Panc1 (cell line): Measurements from ENCODE around the gene ESRRA. TPM values are rescaled to one million over a fixed set of nuclear protein-coding genes. Genes with fewer than 3 reads are reported as not detected.

Experiments used
- ATAC-seq: fragments of 200-7000 bp; cut with Tn5 transposase; 2 replicates; pipeline ENCODE4 v1.9.1; 2020; ENCODE audit warnings: mild to moderate bottlenecking, moderate library complexity
- BruUV-seq: library from RNA; stranded (reverse); fragments of 400-500 nt; replicated peaks from 2 replicates; lab custom pipeline; 2021; lab: Mats Ljungman, UMichigan
- CTCF ChIA-PET: fragments of 300-600 bp; sonication (Branson Sonifier 250); formaldehyde crosslinking; loops from one replicate; lab custom pipeline; 2022; ENCODE audit warnings: antibody characterized with exemption; lab: Charles Lee
- POLR2A ChIA-PET: fragments of 300-600 bp; sonication (Branson Sonifier 250); formaldehyde crosslinking; loops from one replicate; lab custom pipeline; 2022; ENCODE audit warnings: antibody characterized with exemption; lab: Charles Lee
- DNase-seq: peaks from one replicate; pipeline ENCODE4 v3.0.0-alpha.2; 2010; ENCODE audit warnings: low read depth, low spot score
- H3K27ac ChIP-seq: 2 replicates; pipeline ENCODE4 v1.5.1; 2011; ENCODE audit warnings: mild to moderate bottlenecking, low read length, inconsistent platforms
- H3K27me3 ChIP-seq: fragments of 200-500 bp; sonication (Bioruptor generic); 2 replicates; pipeline ENCODE4 v1.6.0; 2014; ENCODE audit warnings: low read length, inconsistent platforms; ENCODE audit not compliant: control insufficient read depth, insufficient read depth
- H3K36me3 ChIP-seq: fragments of 200-500 bp; sonication (Bioruptor generic); 2 replicates; pipeline ENCODE4 v1.5.1; 2014; ENCODE audit warnings: inconsistent platforms, mild to moderate bottlenecking, low read length, moderate library complexity; ENCODE audit not compliant: control insufficient read depth, insufficient read depth
- H3K4me1 ChIP-seq: 2 replicates; pipeline ENCODE4 v1.5.1; 2011; ENCODE audit warnings: inconsistent platforms, mild to moderate bottlenecking, low read length, moderate library complexity; ENCODE audit not compliant: control insufficient read depth, insufficient read depth
- H3K4me3 ChIP-seq, 2 experiments: 2 replicates each; pipeline ENCODE4 v1.5.1; 2011 to 2012; ENCODE audit warnings: low read depth in 2 of 2, low read length in 2 of 2, mild to moderate bottlenecking in 2 of 2, inconsistent platforms in 1 of 2, moderate library complexity in 1 of 2
- H3K9me3 ChIP-seq: fragments of 200-500 bp; sonication (Bioruptor generic); 2 replicates; pipeline ENCODE4 v1.5.1; 2014; ENCODE audit warnings: low read depth, mild to moderate bottlenecking, inconsistent platforms, low read length, moderate library complexity; ENCODE audit not compliant: control insufficient read depth, insufficient read depth
- POLR2AphosphoS5 ChIP-seq: IDR thresholded peaks from 2 replicates; pipeline ENCODE4 v1.6.1; 2012; ENCODE audit warnings: mild to moderate bottlenecking, low read depth, low read length, moderate library complexity
- SIN3A ChIP-seq: IDR thresholded peaks from 2 replicates; pipeline ENCODE4 v1.6.1; 2012; ENCODE audit warnings: low read depth, mild to moderate bottlenecking, low read length, moderate library complexity, borderline replicate concordance; ENCODE audit not compliant: insufficient read depth
- TCF7L2 ChIP-seq: IDR thresholded peaks from 2 replicates; pipeline ENCODE4 v1.6.1; 2011; ENCODE audit warnings: mild to moderate bottlenecking, low read depth, low read length, inconsistent platforms
- in situ Hi-C: cut with HindIII; loops from 2 replicates; pipeline ENCODE4 v1.10.0; 2016; ENCODE audit warnings: low sequenced_read_pairs, low pct_unique_long_range_greater_than_20kb
- intact Hi-C: fragments of 100-400 bp; cut with micrococcal nuclease; formaldehyde crosslinking; loops from one replicate; pipeline ENCODE4 v1.10.0; 2022; ENCODE audit not compliant: unreplicated experiment
- total RNA-seq: library from RNA; stranded (reverse); gene quantifications from one replicate; pipeline ENCODE4 v1.2.1, GENCODE V29; 2021; ENCODE audit not compliant: unreplicated experiment
- TF ChIP-seq, protein P1 (sequence below), 2 experiments: IDR thresholded peaks; 2 replicates each; pipeline ENCODE4 v1.6.1; 2011 to 2012; ENCODE audit warnings: low read depth in 2 of 2, control low read depth in 1 of 2, low read length in 1 of 2, mild to moderate bottlenecking in 1 of 2, moderate library complexity in 1 of 2; ENCODE audit not compliant: insufficient read depth in 1 of 2
- TF ChIP-seq, protein P2 (sequence below): fragments of 450-650 bp; IDR thresholded peaks from 2 replicates; pipeline ENCODE4 v1.5.1; 2017; ENCODE audit warnings: mild to moderate bottlenecking

The ESRRA gene
- total RNA-seq, 1 experiment from 2014 or later, result 81.6 TPM

GRCh38 chr11:64275031-64275800, 30.1 kb upstream of the ESRRA start:
- CTCF ChIA-PET, result no interaction called here
- Histone ChIP-seq H3K4me3 (no peak overlapping the region), H3K27ac (no peak overlapping the region), H3K4me1 (no peaks in the 10 kb centered on the region), H3K9me3 (no peaks in the 10 kb centered on the region), H3K36me3 (no peaks in the 10 kb centered on the region; the same call in 1 of the 2 replicates), H3K27me3 (no peaks in the 10 kb centered on the region)
- BruUV-seq, result no TSS peak
- ATAC-seq, result no peak
- intact Hi-C loops, result no loop called here
- in situ Hi-C loops, result no loop called here
- POLR2A ChIA-PET, result interaction anchor here (1.0 kb wide), 1 partner anchor 9 kb away, joined by 3 read pairs; the partner anchor contains the start of gene BAD
- DNase-seq, result no peak
- no peak for TF ChIP-seq POLR2AphosphoS5
- TF ChIP-seq TCF7L2, result no peak
- TF ChIP-seq SIN3A, result no peak
- TF ChIP-seq, protein P1, sequence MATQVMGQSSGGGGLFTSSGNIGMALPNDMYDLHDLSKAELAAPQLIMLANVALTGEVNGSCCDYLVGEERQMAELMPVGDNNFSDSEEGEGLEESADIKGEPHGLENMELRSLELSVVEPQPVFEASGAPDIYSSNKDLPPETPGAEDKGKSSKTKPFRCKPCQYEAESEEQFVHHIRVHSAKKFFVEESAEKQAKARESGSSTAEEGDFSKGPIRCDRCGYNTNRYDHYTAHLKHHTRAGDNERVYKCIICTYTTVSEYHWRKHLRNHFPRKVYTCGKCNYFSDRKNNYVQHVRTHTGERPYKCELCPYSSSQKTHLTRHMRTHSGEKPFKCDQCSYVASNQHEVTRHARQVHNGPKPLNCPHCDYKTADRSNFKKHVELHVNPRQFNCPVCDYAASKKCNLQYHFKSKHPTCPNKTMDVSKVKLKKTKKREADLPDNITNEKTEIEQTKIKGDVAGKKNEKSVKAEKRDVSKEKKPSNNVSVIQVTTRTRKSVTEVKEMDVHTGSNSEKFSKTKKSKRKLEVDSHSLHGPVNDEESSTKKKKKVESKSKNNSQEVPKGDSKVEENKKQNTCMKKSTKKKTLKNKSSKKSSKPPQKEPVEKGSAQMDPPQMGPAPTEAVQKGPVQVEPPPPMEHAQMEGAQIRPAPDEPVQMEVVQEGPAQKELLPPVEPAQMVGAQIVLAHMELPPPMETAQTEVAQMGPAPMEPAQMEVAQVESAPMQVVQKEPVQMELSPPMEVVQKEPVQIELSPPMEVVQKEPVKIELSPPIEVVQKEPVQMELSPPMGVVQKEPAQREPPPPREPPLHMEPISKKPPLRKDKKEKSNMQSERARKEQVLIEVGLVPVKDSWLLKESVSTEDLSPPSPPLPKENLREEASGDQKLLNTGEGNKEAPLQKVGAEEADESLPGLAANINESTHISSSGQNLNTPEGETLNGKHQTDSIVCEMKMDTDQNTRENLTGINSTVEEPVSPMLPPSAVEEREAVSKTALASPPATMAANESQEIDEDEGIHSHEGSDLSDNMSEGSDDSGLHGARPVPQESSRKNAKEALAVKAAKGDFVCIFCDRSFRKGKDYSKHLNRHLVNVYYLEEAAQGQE (IDR thresholded peaks at IDR 0.05; ENCODE audit: insufficient read depth in 1 of 2, low read depth in 2 of 2, low read length in 1 of 2), result no peak
- TF ChIP-seq, protein P2, sequence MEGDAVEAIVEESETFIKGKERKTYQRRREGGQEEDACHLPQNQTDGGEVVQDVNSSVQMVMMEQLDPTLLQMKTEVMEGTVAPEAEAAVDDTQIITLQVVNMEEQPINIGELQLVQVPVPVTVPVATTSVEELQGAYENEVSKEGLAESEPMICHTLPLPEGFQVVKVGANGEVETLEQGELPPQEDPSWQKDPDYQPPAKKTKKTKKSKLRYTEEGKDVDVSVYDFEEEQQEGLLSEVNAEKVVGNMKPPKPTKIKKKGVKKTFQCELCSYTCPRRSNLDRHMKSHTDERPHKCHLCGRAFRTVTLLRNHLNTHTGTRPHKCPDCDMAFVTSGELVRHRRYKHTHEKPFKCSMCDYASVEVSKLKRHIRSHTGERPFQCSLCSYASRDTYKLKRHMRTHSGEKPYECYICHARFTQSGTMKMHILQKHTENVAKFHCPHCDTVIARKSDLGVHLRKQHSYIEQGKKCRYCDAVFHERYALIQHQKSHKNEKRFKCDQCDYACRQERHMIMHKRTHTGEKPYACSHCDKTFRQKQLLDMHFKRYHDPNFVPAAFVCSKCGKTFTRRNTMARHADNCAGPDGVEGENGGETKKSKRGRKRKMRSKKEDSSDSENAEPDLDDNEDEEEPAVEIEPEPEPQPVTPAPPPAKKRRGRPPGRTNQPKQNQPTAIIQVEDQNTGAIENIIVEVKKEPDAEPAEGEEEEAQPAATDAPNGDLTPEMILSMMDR, result no peak

DNA sequence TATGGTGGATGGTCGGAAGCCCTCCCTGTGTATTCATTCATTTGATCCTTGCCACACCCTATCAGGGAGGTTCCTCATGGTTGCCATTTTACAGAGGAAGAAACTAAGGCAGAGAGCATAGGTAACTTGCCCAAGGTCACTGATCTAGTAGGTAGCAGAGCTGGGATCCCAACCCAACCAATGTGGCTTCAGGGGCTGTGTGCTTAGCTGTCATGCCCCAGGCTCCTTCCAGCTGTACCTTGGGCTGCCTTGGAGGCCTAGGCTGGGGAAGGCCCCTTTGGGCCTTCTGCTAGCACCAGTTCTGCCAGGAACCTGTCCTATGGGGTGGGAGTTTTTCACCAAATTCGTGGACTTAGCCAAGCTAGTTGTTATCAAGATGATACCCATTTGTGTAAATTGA, 29.5 kb upstream of the ESRRA start:
- POLR2A ChIA-PET, result interaction anchor here (1.0 kb wide), 1 partner anchor 9 kb away, joined by 3 read pairs; the partner anchor contains the start of gene BAD
- DNase-seq (no peak), ATAC-seq (no peak)
- Histone ChIP-seq H3K4me1 (no peaks in the 10 kb centered on the region), H3K4me3 (no peak overlapping the region), H3K36me3 (no peaks in the 10 kb centered on the region), H3K9me3 (no peaks in the 10 kb centered on the region), H3K27me3 (no peaks in the 10 kb centered on the region), H3K27ac (no peak overlapping the region)
- BruUV-seq, result no TSS peak
- intact Hi-C loops, result no loop called here
- TF ChIP-seq, protein P2, result no peak
- TF ChIP-seq POLR2AphosphoS5, result no peak
- no peak for TF ChIP-seq SIN3A
- TF ChIP-seq, protein P1 (IDR thresholded peaks at IDR 0.05; ENCODE audit: insufficient read depth in 1 of 2, low read depth in 2 of 2, low read length in 1 of 2), result no peak
- CTCF ChIA-PET, result no interaction called here
- in situ Hi-C loops, result no loop called here
